Subcutaneous adipose tissue (tissue), 4 donors: ENCODE data around the gene GID4. TPM values are rescaled to one million over a fixed set of nuclear protein-coding genes. Genes with fewer than 3 reads are reported as not detected.

ENCODE experiments used
- CTCF ChIP-seq: fragments of 450-650 bp; IDR thresholded peaks from one replicate; pipeline ENCODE4 v1.5.1; 2016; ENCODE audit warnings: low read depth, mild to moderate bottlenecking, control low read depth, antibody characterized with exemption, moderate library complexity
- total RNA-seq, 4 donors: library from RNA; depleted of rRNA; stranded (reverse); fragments of >200 nt; gene quantifications; one replicate each; pipeline ENCODE4 v1.1.0, GENCODE V29; 2016

The GID4 gene
- total RNA-seq, 4 donors from 2014 or later: 17.0 to 29.8 (median 19.2) TPM

DNA sequence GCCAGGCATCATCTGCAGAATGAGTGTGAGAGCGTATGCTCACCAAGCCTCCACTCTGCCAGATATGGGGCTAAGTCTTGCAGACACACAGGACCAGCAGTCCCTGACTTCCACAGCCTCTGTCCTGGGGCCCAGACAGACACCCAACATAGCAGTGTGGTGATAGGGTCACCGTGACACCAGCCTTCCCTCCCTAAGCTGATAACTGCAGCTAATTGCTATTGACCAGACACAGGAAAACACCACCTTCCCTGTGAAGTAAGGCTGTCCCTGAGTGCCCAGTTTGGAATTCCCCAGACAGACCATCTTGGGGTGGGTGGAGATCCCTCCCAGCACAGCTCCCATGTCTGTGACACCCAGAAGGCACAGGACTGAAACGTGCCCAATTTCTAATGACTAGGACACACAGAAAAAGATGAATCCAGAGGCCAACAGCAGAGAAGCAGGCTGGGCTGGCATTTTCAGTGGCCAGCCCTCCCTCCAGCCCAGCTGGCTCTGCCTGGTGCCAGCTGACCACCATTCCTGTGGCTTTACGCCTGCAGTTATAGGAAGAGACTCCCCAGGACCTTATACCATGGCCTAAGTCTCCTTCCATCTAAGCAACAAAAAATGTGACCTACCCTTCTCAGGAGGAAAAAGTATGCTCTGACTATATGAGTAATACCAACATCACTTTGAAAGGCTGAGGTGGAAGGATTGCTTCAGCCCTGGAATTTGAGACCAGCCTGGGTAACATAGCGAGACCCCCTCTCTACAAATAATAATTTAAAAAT lies 30.5 kb upstream of the GID4 start:
- no peak for TF ChIP-seq CTCF

GRCh38 chr17:18009609-18010420 lies 29.4 kb upstream of the GID4 start:
- no peak for TF ChIP-seq CTCF

DNA sequence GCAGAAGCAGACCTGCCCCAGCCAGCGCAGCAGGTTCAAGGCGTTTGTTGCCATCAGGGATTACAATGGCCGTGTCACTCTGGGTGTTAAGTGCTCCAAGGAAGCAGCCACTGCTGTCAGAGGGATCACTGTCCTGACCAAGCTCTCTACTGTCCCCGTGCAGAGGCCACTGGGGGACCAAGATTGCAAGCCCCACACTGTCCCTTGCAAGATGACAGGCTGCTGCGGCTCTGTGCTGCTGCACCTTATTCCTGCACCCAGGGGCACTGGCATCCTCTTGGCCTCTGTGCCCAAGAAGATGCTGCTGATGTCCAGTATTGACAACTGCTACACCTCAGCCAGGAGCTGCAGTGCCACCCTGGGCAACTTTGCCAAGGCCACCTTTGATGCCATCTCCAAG lies 27.9 kb upstream of the GID4 start:
- TF ChIP-seq CTCF: no peak

DNA sequence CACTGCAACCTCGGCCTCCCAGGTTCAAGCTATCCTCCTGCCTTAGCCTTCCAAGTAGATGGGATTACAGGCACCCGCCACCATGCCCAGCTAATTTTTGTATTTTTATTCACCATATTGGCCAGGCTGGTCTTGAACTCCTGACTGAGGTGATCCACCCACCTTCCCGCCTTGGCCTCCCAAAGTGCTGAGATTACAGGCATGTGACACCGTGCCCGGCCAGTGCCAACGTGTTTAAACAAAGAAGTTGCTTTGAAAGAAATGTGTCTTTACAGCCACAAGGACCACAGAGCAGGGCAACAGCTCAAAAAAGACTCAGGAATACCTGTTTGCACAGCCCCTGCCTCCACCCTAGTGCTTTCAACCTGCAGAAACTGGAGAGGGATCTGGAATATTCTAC lies 25.2 kb upstream of the GID4 start:
- no peak for TF ChIP-seq CTCF

- TF ChIP-seq CTCF: no peak
These were observed 23.6 kb upstream of the GID4 start for GRCh38 chr17:18015593-18015992.

- no peak for TF ChIP-seq CTCF
These were observed 22.8 kb upstream of the GID4 start for GRCh38 chr17:18016426-18016825.

DNA sequence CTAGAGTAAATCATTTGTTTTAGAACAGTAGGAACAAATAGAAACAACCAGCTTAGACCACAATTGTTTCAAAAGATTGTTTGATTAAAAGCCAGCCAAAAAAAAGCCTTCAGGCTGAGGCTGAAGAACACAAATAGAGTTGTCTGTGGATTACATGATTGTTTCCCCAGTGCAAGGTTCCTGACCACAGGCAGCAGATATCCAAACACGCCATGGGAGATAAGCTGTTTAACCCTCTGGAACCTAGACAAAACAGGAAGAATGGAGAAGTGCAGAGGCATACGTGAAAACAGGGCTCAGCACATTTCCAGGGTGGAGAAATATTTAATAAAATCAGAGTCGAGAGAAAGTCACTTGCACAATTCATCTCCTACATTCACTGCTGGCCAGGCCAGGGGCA lies 21.2 kb upstream of the GID4 start:
- no peak for TF ChIP-seq CTCF
